Activated naive CD4-positive, alpha-beta T cell treated with anti-CD3 and anti-CD28 coated beads, Interleukin-2, amount 10 ng/mL, durations not matched to agents 7 days and 5 days (primary cell): ENCODE results near the gene EPHA4.

ENCODE experiments used
- CTCF ChIA-PET: fragments of 350-600 bp; sonication (Branson Sonifier 250); formaldehyde crosslinking; loops from one replicate; lab custom pipeline; 2021; ENCODE audit warnings: antibody characterized with exemption; lab: Charles Lee
- DNase-seq: peaks from one replicate; pipeline ENCODE4 v3.0.0-alpha.2; 2020
- H3K27ac Mint-ChIP-seq: one replicate; pipeline ENCODE4 v1.8.0; 2021; ENCODE audit warnings: mild to moderate bottlenecking, moderate library complexity, mixed read lengths
- H3K27me3 Mint-ChIP-seq: one replicate; pipeline ENCODE4 v1.8.0; 2021; ENCODE audit warnings: mild to moderate bottlenecking, mixed read lengths
- H3K36me3 Mint-ChIP-seq: one replicate; pipeline ENCODE4 v1.8.0; 2021; ENCODE audit warnings: mixed read lengths
- H3K4me1 Mint-ChIP-seq: one replicate; pipeline ENCODE4 v1.8.0; 2021; ENCODE audit warnings: mixed read lengths
- H3K4me3 Mint-ChIP-seq: one replicate; pipeline ENCODE4 v1.8.0; 2021; ENCODE audit warnings: mild to moderate bottlenecking, moderate library complexity, mixed read lengths
- H3K9me3 Mint-ChIP-seq: one replicate; pipeline ENCODE4 v1.8.0; 2021; ENCODE audit warnings: mixed read lengths

EPHA4 gene

GRCh38 chr2:221572219-221572820 is at the start of gene EPHA4:
TSS of gene EPHA4 (minus strand) at chr2:221572304. CDS start at chr2:221572248, 56 bp downstream.
- CTCF ChIA-PET = interaction anchor here (1.1 to 2.0 kb wide), 2 partner anchors 884 to 1837 kb away, joined by 3 to 8 read pairs; no protein-coding TSS in a partner anchor
- peaks cover 47% of the 10 kb centered on the region for H3K4me1 Mint-ChIP-seq
- H3K9me3 Mint-ChIP-seq = no peaks in the 10 kb centered on the region
- peak within 1 kb of the TSS; percentile 88 for H3K27ac Mint-ChIP-seq
- peaks cover 76% of the 10 kb centered on the region for H3K27me3 Mint-ChIP-seq
- H3K4me3 Mint-ChIP-seq = peak within 1 kb of the TSS; percentile 91
- H3K36me3 Mint-ChIP-seq = peaks cover 25% of the 10 kb centered on the region
- DNase-seq = peak; percentile 86

GRCh38 chr2:221618007-221618406 is 45.9 kb upstream of the EPHA4 start:
- Mint-ChIP-seq H3K27me3 (no peaks in the 10 kb centered on the region), H3K36me3 (no peaks in the 10 kb centered on the region), H3K27ac (no peak overlapping the region), H3K4me3 (no peak overlapping the region), H3K9me3 (no peaks in the 10 kb centered on the region), H3K4me1 (no peaks in the 10 kb centered on the region)
- CTCF ChIA-PET = no interaction called here
- no peak for DNase-seq

- Mint-ChIP-seq H3K27ac (no peak overlapping the region), H3K4me1 (no peaks in the 10 kb centered on the region), H3K36me3 (no peaks in the 10 kb centered on the region), H3K4me3 (no peak overlapping the region), H3K27me3 (no peaks in the 10 kb centered on the region), H3K9me3 (no peaks in the 10 kb centered on the region)
- no peak for DNase-seq
- CTCF ChIA-PET = no interaction called here
Observed at GRCh38 chr2:221616561-221616960, 44.5 kb upstream of the EPHA4 start.

GRCh38 chr2:221614274-221614673 is 42.2 kb upstream of the EPHA4 start:
- CTCF ChIA-PET = no interaction called here
- H3K36me3 Mint-ChIP-seq = no peaks in the 10 kb centered on the region

GRCh38 chr2:221612800-221613199 is 40.7 kb upstream of the EPHA4 start:
- CTCF ChIA-PET = no interaction called here
- H3K27ac Mint-ChIP-seq = no peak overlapping the region
- no peaks in the 10 kb centered on the region for H3K36me3 Mint-ChIP-seq
- no peak overlapping the region for H3K4me3 Mint-ChIP-seq
- H3K9me3 Mint-ChIP-seq = no peaks in the 10 kb centered on the region
- no peak for DNase-seq
- H3K27me3 Mint-ChIP-seq = no peaks in the 10 kb centered on the region
- no peaks in the 10 kb centered on the region for H3K4me1 Mint-ChIP-seq

More at GRCh38 chr2:221614274-221614673, 42.2 kb upstream of the EPHA4 start:
- no peaks in the 10 kb centered on the region for H3K27me3 Mint-ChIP-seq
- DNase-seq = no peak
- no peaks in the 10 kb centered on the region for H3K9me3 Mint-ChIP-seq
- H3K27ac Mint-ChIP-seq = no peak overlapping the region
- H3K4me1 Mint-ChIP-seq = no peaks in the 10 kb centered on the region
- H3K4me3 Mint-ChIP-seq = no peak overlapping the region

- CTCF ChIA-PET = no interaction called here
- Mint-ChIP-seq H3K36me3 (no peaks in the 10 kb centered on the region), H3K4me3 (no peak overlapping the region)
Observed at GRCh38 chr2:221612161-221612560, 40.1 kb upstream of the EPHA4 start.

GRCh38 chr2:221610675-221611074 is 38.6 kb upstream of the EPHA4 start:
- no peaks in the 10 kb centered on the region for H3K4me1 Mint-ChIP-seq
- H3K27ac Mint-ChIP-seq = no peak overlapping the region
- CTCF ChIA-PET = no interaction called here
- no peak for DNase-seq
- H3K4me3 Mint-ChIP-seq = no peak overlapping the region
- H3K36me3 Mint-ChIP-seq = no peaks in the 10 kb centered on the region
- H3K27me3 Mint-ChIP-seq = no peaks in the 10 kb centered on the region
- no peaks in the 10 kb centered on the region for H3K9me3 Mint-ChIP-seq

More at GRCh38 chr2:221612161-221612560, 40.1 kb upstream of the EPHA4 start:
- no peak for DNase-seq
- Mint-ChIP-seq H3K4me1 (no peaks in the 10 kb centered on the region), H3K27me3 (no peaks in the 10 kb centered on the region), H3K27ac (no peak overlapping the region), H3K9me3 (no peaks in the 10 kb centered on the region)

- DNase-seq = no peak
- H3K27me3 Mint-ChIP-seq = no peaks in the 10 kb centered on the region
- H3K4me1 Mint-ChIP-seq = no peaks in the 10 kb centered on the region
- no peaks in the 10 kb centered on the region for H3K9me3 Mint-ChIP-seq
- CTCF ChIA-PET = no interaction called here
- H3K27ac Mint-ChIP-seq = no peak overlapping the region
- H3K36me3 Mint-ChIP-seq = no peaks in the 10 kb centered on the region
- H3K4me3 Mint-ChIP-seq = no peak overlapping the region
Observed at GRCh38 chr2:221610255-221610654, 38.2 kb upstream of the EPHA4 start.

- DNase-seq = no peak
- Mint-ChIP-seq H3K9me3 (no peaks in the 10 kb centered on the region), H3K27me3 (no peaks in the 10 kb centered on the region), H3K36me3 (no peaks in the 10 kb centered on the region), H3K4me3 (no peak overlapping the region), H3K27ac (no peak overlapping the region), H3K4me1 (no peaks in the 10 kb centered on the region)
- CTCF ChIA-PET = no interaction called here
Observed at GRCh38 chr2:221608442-221608841, 36.3 kb upstream of the EPHA4 start.

GRCh38 chr2:221606424-221606823 is 34.3 kb upstream of the EPHA4 start:
- H3K36me3 Mint-ChIP-seq = no peaks in the 10 kb centered on the region
- CTCF ChIA-PET = no interaction called here

GRCh38 chr2:221605751-221606240 is 33.7 kb upstream of the EPHA4 start:
- H3K36me3 Mint-ChIP-seq = no peaks in the 10 kb centered on the region
- H3K4me3 Mint-ChIP-seq = no peak overlapping the region
- CTCF ChIA-PET = no interaction called here

More at GRCh38 chr2:221606424-221606823, 34.3 kb upstream of the EPHA4 start:
- Mint-ChIP-seq H3K4me3 (no peak overlapping the region), H3K4me1 (no peaks in the 10 kb centered on the region), H3K27me3 (no peaks in the 10 kb centered on the region), H3K27ac (no peak overlapping the region), H3K9me3 (no peaks in the 10 kb centered on the region)
- DNase-seq = no peak

GRCh38 chr2:221602938-221603337 is 30.8 kb upstream of the EPHA4 start:
- Mint-ChIP-seq H3K27me3 (no peaks in the 10 kb centered on the region), H3K4me3 (no peak overlapping the region), H3K36me3 (no peaks in the 10 kb centered on the region), H3K4me1 (no peaks in the 10 kb centered on the region), H3K9me3 (no peaks in the 10 kb centered on the region), H3K27ac (no peak overlapping the region)
- CTCF ChIA-PET = no interaction called here
- DNase-seq = no peak

More at GRCh38 chr2:221605751-221606240, 33.7 kb upstream of the EPHA4 start:
- Mint-ChIP-seq H3K4me1 (no peaks in the 10 kb centered on the region), H3K27me3 (no peaks in the 10 kb centered on the region), H3K27ac (no peak overlapping the region), H3K9me3 (no peaks in the 10 kb centered on the region)
- no peak for DNase-seq

- DNase-seq = no peak
- CTCF ChIA-PET = no interaction called here
- Mint-ChIP-seq H3K27ac (no peak overlapping the region), H3K4me3 (no peak overlapping the region), H3K27me3 (no peaks in the 10 kb centered on the region), H3K4me1 (no peaks in the 10 kb centered on the region), H3K36me3 (no peaks in the 10 kb centered on the region), H3K9me3 (no peaks in the 10 kb centered on the region)
Observed at GRCh38 chr2:221601376-221601775, 29.3 kb upstream of the EPHA4 start.

GRCh38 chr2:221600388-221600787 is 28.3 kb upstream of the EPHA4 start:
- Mint-ChIP-seq H3K27ac (no peak overlapping the region), H3K4me1 (no peaks in the 10 kb centered on the region), H3K36me3 (no peaks in the 10 kb centered on the region), H3K27me3 (no peaks in the 10 kb centered on the region), H3K4me3 (no peak overlapping the region), H3K9me3 (no peaks in the 10 kb centered on the region)
- no peak for DNase-seq
- CTCF ChIA-PET = no interaction called here

GRCh38 chr2:221596192-221596591 is 24.1 kb upstream of the EPHA4 start:
- no peaks in the 10 kb centered on the region for H3K4me1 Mint-ChIP-seq
- no peaks in the 10 kb centered on the region for H3K9me3 Mint-ChIP-seq
- no peak for DNase-seq
- CTCF ChIA-PET = no interaction called here
- no peak overlapping the region for H3K27ac Mint-ChIP-seq
- no peak overlapping the region for H3K4me3 Mint-ChIP-seq
- no peaks in the 10 kb centered on the region for H3K27me3 Mint-ChIP-seq
- H3K36me3 Mint-ChIP-seq = no peaks in the 10 kb centered on the region
